Eye (tissue), 1 donor: ENCODE measurements around the gene TMEM255B.
"Not testable (repeated sequence)": the region's sequence is repeated elsewhere in the genome, so short reads cannot be mapped to it uniquely, and the experiment has no call there.

Experiments used
- DNase-seq: peaks from one replicate; pipeline ENCODE4 v3.0.0-alpha.2; 2015

TMEM255B gene

GRCh38 chr13:113758651-113759524, at the start of gene TMEM255B:
TSS of gene TMEM255B (plus strand) at chr13:113759226. CDS start at chr13:113759270, 44 bp downstream.
- DNase-seq: peak; percentile 92

- DNase-seq: no peak
Measured at GRCh38 chr13:113722921-113723320, 36.1 kb upstream of the TMEM255B start.

- DNase-seq: no peak
Measured at GRCh38 chr13:113723410-113724015, 35.5 kb upstream of the TMEM255B start.

- DNase-seq: no peak
Measured at GRCh38 chr13:113724016-113724758, 34.8 kb upstream of the TMEM255B start.

- DNase-seq: peak; percentile 92
Measured at GRCh38 chr13:113724780-113725315, 34.2 kb upstream of the TMEM255B start.

- not testable (repeated sequence) for DNase-seq
Measured at GRCh38 chr13:113725329-113726105, 33.5 kb upstream of the TMEM255B start.

GRCh38 chr13:113726106-113726821, 32.8 kb upstream of the TMEM255B start:
- DNase-seq: peak; percentile 69

GRCh38 chr13:113726961-113727411, 32.0 kb upstream of the TMEM255B start:
- DNase-seq: no peak

- DNase-seq: no peak
Measured at GRCh38 chr13:113728571-113729054, 30.4 kb upstream of the TMEM255B start.

GRCh38 chr13:113729187-113730019, 29.6 kb upstream of the TMEM255B start:
- DNase-seq: peak; percentile 56

- no peak for DNase-seq
Measured at GRCh38 chr13:113730258-113730691, 28.8 kb upstream of the TMEM255B start.

- no peak for DNase-seq
Measured at GRCh38 chr13:113730831-113731191, 28.2 kb upstream of the TMEM255B start.

GRCh38 chr13:113731192-113732175, 27.5 kb upstream of the TMEM255B start:
- DNase-seq: no peak

- DNase-seq: no peak
Measured at GRCh38 chr13:113732176-113732960, 26.7 kb upstream of the TMEM255B start.

- DNase-seq: no peak
Measured at GRCh38 chr13:113732961-113733950, 25.8 kb upstream of the TMEM255B start.

GRCh38 chr13:113734099-113734825, 24.8 kb upstream of the TMEM255B start:
- DNase-seq: peak; percentile 54
